Head of caudate nucleus (tissue), 42 donors: Measurements from ENCODE around the gene DHX15.

ENCODE experiments used
- DNase-seq, 42 donors: peaks; one replicate each; pipeline versions ENCODE4 v3.0.0 to v3.0.0-alpha.2; 2020 to 2021; ENCODE audit warnings: mixed read lengths in 7 of 42
- intact Hi-C: fragments of 100-400 bp; cut with DNase I; formaldehyde crosslinking; loops from one replicate; pipeline ENCODE4 v1.15.0; 2022

DHX15 gene

GRCh38 chr4:24588216-24588954 is 4.0 kb upstream of the DHX15 start:
- intact Hi-C loops = loop anchor here (10.0 kb wide), 1 partner anchor 326 kb away; the partner anchor contains the start of gene CCDC149
- no peak for DNase-seq

- intact Hi-C loops = loop anchor here (5.0 to 10.0 kb wide), 2 partner anchors 111 to 331 kb away; partner anchors contain the start of gene CCDC149
- DNase-seq = peak in 41 of 42 donors; percentile 35 to 82 (median 56)
Observed at GRCh38 chr4:24583451-24584210, 723 bp downstream of the DHX15 start.

- peak in 4 of 42 donors; percentile 15 to 36 (median 22) for DNase-seq
- intact Hi-C loops = loop anchor here (5.0 to 10.0 kb wide), 2 partner anchors 110 to 332 kb away; partner anchors contain the start of gene CCDC149
Observed at GRCh38 chr4:24582235-24582832, 2.0 kb downstream of the DHX15 start.

- DNase-seq = no peak
- intact Hi-C loops = no loop called here
Observed at GRCh38 chr4:24578364-24578763, 6.0 kb downstream of the DHX15 start.

GRCh38 chr4:24576276-24576675 is 8.1 kb downstream of the DHX15 start:
- no peak for DNase-seq
- intact Hi-C loops = no loop called here

GRCh38 chr4:24574236-24574635 is 10.1 kb downstream of the DHX15 start:
- no peak for DNase-seq
- intact Hi-C loops = no loop called here

- DNase-seq = no peak
- intact Hi-C loops = no loop called here
Observed at GRCh38 chr4:24573582-24573981, 10.8 kb downstream of the DHX15 start.

GRCh38 chr4:24570574-24571236 is 13.6 kb downstream of the DHX15 start:
- no peak for DNase-seq
- intact Hi-C loops = no loop called here

- no peak for DNase-seq
Observed at GRCh38 chr4:24570172-24570571, 14.2 kb downstream of the DHX15 start.

GRCh38 chr4:24569662-24570061 is 14.7 kb downstream of the DHX15 start:
- intact Hi-C loops = no loop called here
- DNase-seq = no peak

More at GRCh38 chr4:24570172-24570571, 14.2 kb downstream of the DHX15 start:
- intact Hi-C loops = no loop called here

GRCh38 chr4:24568425-24568824 is 15.9 kb downstream of the DHX15 start:
- intact Hi-C loops = no loop called here
- no peak for DNase-seq

- intact Hi-C loops = no loop called here
- no peak for DNase-seq
Observed at GRCh38 chr4:24565054-24565453, 19.3 kb downstream of the DHX15 start.

GRCh38 chr4:24564488-24564887 is 19.9 kb downstream of the DHX15 start:
- DNase-seq = no peak
- intact Hi-C loops = no loop called here

GRCh38 chr4:24561438-24562139 is 22.8 kb downstream of the DHX15 start:
- intact Hi-C loops = no loop called here

GRCh38 chr4:24560868-24561368 is 23.4 kb downstream of the DHX15 start:
- intact Hi-C loops = no loop called here
- no peak for DNase-seq

More at GRCh38 chr4:24561438-24562139, 22.8 kb downstream of the DHX15 start:
- no peak for DNase-seq

GRCh38 chr4:24559889-24560288 is 24.5 kb downstream of the DHX15 start:
- DNase-seq = no peak
- intact Hi-C loops = no loop called here

GRCh38 chr4:24559032-24559821 is 25.1 kb downstream of the DHX15 start:
- DNase-seq = no peak
- intact Hi-C loops = no loop called here
